HG02973 (cell line): ENCODE results near the gene TMBIM6.

ENCODE experiments used
- ATAC-seq: cut with Tn5 transposase; IDR thresholded peaks from one replicate; pipeline ENCODE4 v1.9.1; 2021; ENCODE audit warnings: moderate library complexity; ENCODE audit not compliant: unreplicated experiment

Gene TMBIM6

GRCh38 chr12:49813131-49813530, 71.8 kb downstream of the TMBIM6 start:
- ATAC-seq = no peak
